ENCODE results near the gene ZNF445. TPM values are rescaled to one million over a fixed set of nuclear protein-coding genes. Genes with fewer than 3 reads are reported as not detected.
"Not testable (repeated sequence)": the region's sequence is repeated elsewhere in the genome, so short reads cannot be mapped to it uniquely, and the experiment has no call there.

Gene ZNF445
- total RNA-seq, 4 donors from 2014 or later: 5.7 to 19.8 (median 7.8) TPM

GRCh38 chr3:44398853-44399252 is 78.6 kb downstream of the ZNF445 start:
- Histone ChIP-seq H3K4me3 (no peak overlapping the region), H3K9me3 (no peaks in the 10 kb centered on the region), H3K4me1 (no peaks in the 10 kb centered on the region), H3K27ac (no peak overlapping the region), H3K27me3 (no peaks in the 10 kb centered on the region), H3K36me3 (peaks cover 36% of the 10 kb centered on the region)
- TF ChIP-seq POLR2A (IDR thresholded peaks at IDR 0.05) (no peak), EP300 (IDR thresholded peaks at IDR 0.05) (no peak), POLR2AphosphoS5 (IDR thresholded peaks at IDR 0.05) (no peak), CTCF (IDR thresholded peaks at IDR 0.05) (no peak)
- no peak for DNase-seq (ENCODE audit: low spot score in 2 of 2)
- WGBS: 85% methylated on average over 4 of the region's 4 CpGs

- not testable (repeated sequence) for H3K27ac ChIP-seq; H3K27me3 ChIP-seq; H3K4me1 ChIP-seq; DNase-seq (ENCODE audit: low spot score in 2 of 2); H3K9me3 ChIP-seq; H3K4me3 ChIP-seq
- 95% methylated on average over 8 of the region's 8 CpGs for WGBS
- H3K36me3 ChIP-seq: peaks cover 37% of the 10 kb centered on the region
These were observed 79.2 kb downstream of the ZNF445 start for GRCh38 chr3:44398271-44398670.

- Histone ChIP-seq H3K4me3 (no peak overlapping the region), H3K36me3 (peaks cover 28% of the 10 kb centered on the region), H3K27me3 (no peaks in the 10 kb centered on the region), H3K9me3 (no peaks in the 10 kb centered on the region), H3K4me1 (no peaks in the 10 kb centered on the region), H3K27ac (no peak overlapping the region)
- no peak for TF ChIP-seq CTCF (IDR thresholded peaks at IDR 0.05)
- TF ChIP-seq POLR2AphosphoS5 (IDR thresholded peaks at IDR 0.05): no peak
- no peak for TF ChIP-seq POLR2A (IDR thresholded peaks at IDR 0.05)
- no peak for TF ChIP-seq EP300 (IDR thresholded peaks at IDR 0.05)
- no peak for DNase-seq (ENCODE audit: low spot score in 2 of 2)
- 91% methylated on average over 9 of the region's 9 CpGs for WGBS
These were observed 81.0 kb downstream of the ZNF445 start for GRCh38 chr3:44396200-44397171.

- DNase-seq (ENCODE audit: low spot score in 2 of 2): no peak
- TF ChIP-seq CTCF (IDR thresholded peaks at IDR 0.05) (no peak), POLR2A (IDR thresholded peaks at IDR 0.05) (no peak), POLR2AphosphoS5 (IDR thresholded peaks at IDR 0.05) (no peak), EP300 (IDR thresholded peaks at IDR 0.05) (no peak)
- H3K27ac ChIP-seq: no peak overlapping the region
- H3K36me3 ChIP-seq: peaks cover 25% of the 10 kb centered on the region
- WGBS: 90% methylated on average over 9 of the region's 9 CpGs
- no peaks in the 10 kb centered on the region for H3K9me3 ChIP-seq
- H3K27me3 ChIP-seq: no peaks in the 10 kb centered on the region
- no peaks in the 10 kb centered on the region for H3K4me1 ChIP-seq
- no peak overlapping the region for H3K4me3 ChIP-seq
These were observed 81.8 kb downstream of the ZNF445 start for GRCh38 chr3:44395714-44396113.

- WGBS: 86% methylated on average over 1 of the region's 1 CpG
- no peaks in the 10 kb centered on the region for H3K9me3 ChIP-seq
- H3K27me3 ChIP-seq: no peaks in the 10 kb centered on the region
- TF ChIP-seq EP300 (IDR thresholded peaks at IDR 0.05) (no peak), CTCF (IDR thresholded peaks at IDR 0.05) (no peak), POLR2A (IDR thresholded peaks at IDR 0.05) (no peak), POLR2AphosphoS5 (IDR thresholded peaks at IDR 0.05) (no peak)
- no peak overlapping the region for H3K27ac ChIP-seq
- no peaks in the 10 kb centered on the region for H3K4me1 ChIP-seq
- peaks cover 25% of the 10 kb centered on the region for H3K36me3 ChIP-seq
- no peak overlapping the region for H3K4me3 ChIP-seq
- no peak for DNase-seq (ENCODE audit: low spot score in 2 of 2)
These were observed 85.0 kb downstream of the ZNF445 start for GRCh38 chr3:44392489-44392888.
